Astrocyte (in vitro differentiated cells and primary cell): ENCODE measurements around the gene FGFBP1. TPM values are rescaled to one million over a fixed set of nuclear protein-coding genes. Genes with fewer than 3 reads are reported as not detected.

Experiments used
- DNase-seq: peaks from one replicate; pipeline ENCODE4 v3.0.0-alpha.2; 2010; ENCODE audit warnings: low read depth
- FAIRE-seq: peaks from 2 replicates; lab custom pipeline; 2011; peaks lifted over from hg19 to GRCh38; lab: Jason Lieb, UNC
- H2AFZ ChIP-seq: 2 replicates; pipeline ENCODE4 v1.6.0; 2012; ENCODE audit warnings: low read depth, low read length, inconsistent platforms
- H3K27ac ChIP-seq: 2 replicates; pipeline ENCODE4 v1.5.1; 2011; ENCODE audit warnings: low read depth, low read length, inconsistent platforms
- H3K27me3 ChIP-seq: 2 replicates; pipeline ENCODE4 v1.6.0; 2011; ENCODE audit warnings: low read length, inconsistent platforms; ENCODE audit not compliant: insufficient read depth
- H3K36me3 ChIP-seq: 2 replicates; pipeline ENCODE4 v1.5.1; 2011; ENCODE audit warnings: low read length, inconsistent platforms; ENCODE audit not compliant: insufficient read depth
- H3K4me1 ChIP-seq: 2 replicates; pipeline ENCODE4 v1.5.1; 2011; ENCODE audit warnings: low read length, inconsistent platforms; ENCODE audit not compliant: insufficient read depth
- H3K4me2 ChIP-seq: 2 replicates; pipeline ENCODE4 v1.6.0; 2012; ENCODE audit warnings: low read length, inconsistent platforms
- H3K4me3 ChIP-seq: 2 replicates; pipeline ENCODE4 v1.5.1; 2011; ENCODE audit warnings: low read depth, mild to moderate bottlenecking, low read length, inconsistent platforms; ENCODE audit not compliant: insufficient read depth
- H3K79me2 ChIP-seq: 2 replicates; pipeline ENCODE4 v1.6.0; 2012; ENCODE audit warnings: mild to moderate bottlenecking, low read length, inconsistent platforms; ENCODE audit not compliant: insufficient read depth
- H3K9ac ChIP-seq: 2 replicates; pipeline ENCODE4 v1.6.0; 2012; ENCODE audit warnings: mild to moderate bottlenecking, low read length, inconsistent platforms
- H3K9me3 ChIP-seq: 2 replicates; pipeline ENCODE4 v1.5.1; 2012; ENCODE audit warnings: low read depth, mild to moderate bottlenecking, low read length, inconsistent platforms; ENCODE audit not compliant: insufficient read depth
- H4K20me1 ChIP-seq: 2 replicates; pipeline ENCODE4 v1.6.0; 2012; ENCODE audit warnings: low read length, inconsistent platforms; ENCODE audit not compliant: insufficient read depth
- H3K27ac Mint-ChIP-seq: one replicate; pipeline ENCODE4 v1.8.0; 2021; ENCODE audit warnings: mild to moderate bottlenecking, mixed read lengths; ENCODE audit not compliant: unreplicated experiment
- H3K27me3 Mint-ChIP-seq: one replicate; pipeline ENCODE4 v1.8.0; 2021; ENCODE audit warnings: low read depth, mixed read lengths; ENCODE audit not compliant: unreplicated experiment
- H3K36me3 Mint-ChIP-seq: one replicate; pipeline ENCODE4 v1.8.0; 2021; ENCODE audit warnings: low read depth, mixed read lengths; ENCODE audit not compliant: unreplicated experiment
- H3K4me1 Mint-ChIP-seq: one replicate; pipeline ENCODE4 v1.8.0; 2021; ENCODE audit warnings: low read depth, mixed read lengths; ENCODE audit not compliant: unreplicated experiment
- H3K4me3 Mint-ChIP-seq: one replicate; pipeline ENCODE4 v1.8.0; 2021; ENCODE audit warnings: mild to moderate bottlenecking, moderate library complexity, mixed read lengths; ENCODE audit not compliant: unreplicated experiment
- H3K9me3 Mint-ChIP-seq: one replicate; pipeline ENCODE4 v1.8.0; 2021; ENCODE audit warnings: mild to moderate bottlenecking, mixed read lengths; ENCODE audit not compliant: unreplicated experiment
- EZH2 ChIP-seq: IDR thresholded peaks from 2 replicates; pipeline ENCODE4 v1.6.1; 2012; ENCODE audit warnings: mild to moderate bottlenecking, low read length, inconsistent platforms; ENCODE audit not compliant: insufficient read depth
- total RNA-seq: library from RNA; stranded (reverse); gene quantifications from 2 replicates; pipeline ENCODE4 v1.2.1, GENCODE V29; 2021
- TF ChIP-seq, protein P1 (sequence below): IDR thresholded peaks from 2 replicates; pipeline ENCODE4 v1.5.1; 2011; ENCODE audit warnings: low read depth, mild to moderate bottlenecking, inconsistent platforms, low read length, moderate library complexity; ENCODE audit not compliant: insufficient read depth

Gene FGFBP1
- total RNA-seq, 1 donor from 2014 or later, result not detected

DNA sequence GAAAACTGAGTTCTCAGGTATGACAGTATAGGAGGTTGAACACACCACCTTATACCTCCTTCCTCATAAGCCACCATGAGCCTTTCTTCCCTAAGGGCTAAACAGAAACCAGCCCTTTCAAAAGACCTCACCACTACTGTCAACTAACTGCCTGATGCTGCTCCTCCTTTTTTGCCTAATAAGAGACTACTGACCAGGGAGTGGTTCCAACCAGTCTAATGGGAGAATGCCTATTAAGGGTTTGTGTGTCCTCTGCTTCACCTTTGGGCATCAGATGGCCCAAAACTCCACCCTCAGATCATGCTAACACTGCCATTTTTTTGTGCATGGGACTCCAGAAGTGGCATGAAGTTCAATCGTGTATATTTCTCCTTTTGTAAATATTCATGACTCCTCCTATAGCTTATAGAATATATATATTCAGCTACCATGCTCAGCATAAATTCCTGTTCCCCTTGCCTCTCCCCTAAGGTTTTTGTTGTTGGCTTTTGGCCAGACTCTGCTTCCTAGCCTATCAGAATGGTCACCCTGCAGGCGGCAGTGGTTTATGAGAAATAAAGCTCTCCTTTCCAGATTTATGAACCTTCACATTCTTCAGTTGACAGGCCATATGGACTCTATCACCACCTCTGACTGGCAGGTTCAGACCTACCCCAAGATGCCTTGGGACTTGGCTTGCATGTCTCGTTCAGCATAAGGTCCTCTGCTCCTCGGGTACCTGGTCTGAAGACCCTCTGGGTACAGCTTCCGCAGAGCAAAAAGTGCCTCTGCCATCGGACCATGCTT, 28.2 kb downstream of the FGFBP1 start:
- Histone ChIP-seq H2AFZ (no peak overlapping the region), H3K36me3 (no peaks in the 10 kb centered on the region), H3K4me1 (peaks cover 31% of the 10 kb centered on the region), H3K27ac (no peak overlapping the region), H3K4me3 (no peak overlapping the region), H3K9ac (no peak overlapping the region), H3K4me2 (no peak overlapping the region), H3K9me3 (no peaks in the 10 kb centered on the region), H4K20me1 (no peaks in the 10 kb centered on the region), H3K79me2 (no peaks in the 10 kb centered on the region), H3K27me3 (no peaks in the 10 kb centered on the region)
- Mint-ChIP-seq H3K27ac (peak overlapping the region; percentile 34), H3K4me1 (peaks cover 31% of the 10 kb centered on the region), H3K4me3 (no peak overlapping the region), H3K36me3 (no peaks in the 10 kb centered on the region), H3K27me3 (no peaks in the 10 kb centered on the region), H3K9me3 (peaks cover 2% of the 10 kb centered on the region)
- DNase-seq (no peak), FAIRE-seq (no peak)
- TF ChIP-seq, protein P1, sequence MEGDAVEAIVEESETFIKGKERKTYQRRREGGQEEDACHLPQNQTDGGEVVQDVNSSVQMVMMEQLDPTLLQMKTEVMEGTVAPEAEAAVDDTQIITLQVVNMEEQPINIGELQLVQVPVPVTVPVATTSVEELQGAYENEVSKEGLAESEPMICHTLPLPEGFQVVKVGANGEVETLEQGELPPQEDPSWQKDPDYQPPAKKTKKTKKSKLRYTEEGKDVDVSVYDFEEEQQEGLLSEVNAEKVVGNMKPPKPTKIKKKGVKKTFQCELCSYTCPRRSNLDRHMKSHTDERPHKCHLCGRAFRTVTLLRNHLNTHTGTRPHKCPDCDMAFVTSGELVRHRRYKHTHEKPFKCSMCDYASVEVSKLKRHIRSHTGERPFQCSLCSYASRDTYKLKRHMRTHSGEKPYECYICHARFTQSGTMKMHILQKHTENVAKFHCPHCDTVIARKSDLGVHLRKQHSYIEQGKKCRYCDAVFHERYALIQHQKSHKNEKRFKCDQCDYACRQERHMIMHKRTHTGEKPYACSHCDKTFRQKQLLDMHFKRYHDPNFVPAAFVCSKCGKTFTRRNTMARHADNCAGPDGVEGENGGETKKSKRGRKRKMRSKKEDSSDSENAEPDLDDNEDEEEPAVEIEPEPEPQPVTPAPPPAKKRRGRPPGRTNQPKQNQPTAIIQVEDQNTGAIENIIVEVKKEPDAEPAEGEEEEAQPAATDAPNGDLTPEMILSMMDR, result no peak
- no peak for TF ChIP-seq EZH2

- no peak overlapping the region for H3K4me3 Mint-ChIP-seq
These were observed 31.1 kb downstream of the FGFBP1 start for GRCh38 chr4:15907430-15907829.

More at GRCh38 chr4:15907430-15907829, 31.1 kb downstream of the FGFBP1 start:
- H3K27ac Mint-ChIP-seq, result no peak overlapping the region
- H3K79me2 ChIP-seq, result no peaks in the 10 kb centered on the region
- peaks cover 8% of the 10 kb centered on the region for H3K36me3 Mint-ChIP-seq
- no peaks in the 10 kb centered on the region for H4K20me1 ChIP-seq
- H3K27me3 ChIP-seq, result no peaks in the 10 kb centered on the region
- peaks cover 3% of the 10 kb centered on the region for H3K9me3 Mint-ChIP-seq
- H3K4me2 ChIP-seq, result no peak overlapping the region
- peaks cover 10% of the 10 kb centered on the region for H3K4me1 Mint-ChIP-seq
- TF ChIP-seq, protein P1, result no peak
- no peak for TF ChIP-seq EZH2
- DNase-seq (no peak), FAIRE-seq (no peak)
- H3K9ac ChIP-seq, result no peak overlapping the region
- H3K27ac ChIP-seq, result no peak overlapping the region
- H3K27me3 Mint-ChIP-seq, result no peaks in the 10 kb centered on the region
- H2AFZ ChIP-seq, result no peak overlapping the region
- no peak overlapping the region for H3K4me3 ChIP-seq
- no peaks in the 10 kb centered on the region for H3K9me3 ChIP-seq
- no peaks in the 10 kb centered on the region for H3K36me3 ChIP-seq
- peaks cover 7% of the 10 kb centered on the region for H3K4me1 ChIP-seq
